HG02642 (cell line): ENCODE results near the gene SLC52A1.
A peak's percentile ranks its signal among the peaks of the same experiment; 100 is the strongest.
"Not testable (repeated sequence)": the region's sequence is repeated elsewhere in the genome, so short reads cannot be mapped to it uniquely, and the experiment has no call there.

Experiments
- ATAC-seq: cut with Tn5 transposase; IDR thresholded peaks from one replicate; pipeline ENCODE4 v1.9.1; 2021; ENCODE audit warnings: mild to moderate bottlenecking; ENCODE audit not compliant: unreplicated experiment, poor library complexity

SLC52A1 gene

DNA sequence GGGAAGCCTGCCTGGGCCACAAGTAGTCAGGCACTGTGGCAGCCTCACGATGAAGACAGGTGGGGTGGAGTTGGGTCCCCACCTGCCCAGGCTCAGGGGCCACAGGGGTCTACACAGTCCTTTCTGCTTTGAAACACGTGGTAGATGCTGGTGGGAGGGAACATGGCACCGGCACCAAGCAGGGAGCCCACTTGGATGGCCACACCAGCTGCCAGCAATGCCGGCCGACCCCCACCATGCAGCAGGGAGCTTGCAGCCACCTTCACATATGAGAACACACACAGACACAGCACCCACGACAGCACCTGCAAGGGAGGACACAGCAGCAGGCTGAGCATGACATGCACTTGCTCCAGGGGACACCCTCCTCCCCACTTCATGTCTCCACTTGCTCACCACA lies 2.4 kb downstream of the SLC52A1 start:
- no peak for ATAC-seq

DNA sequence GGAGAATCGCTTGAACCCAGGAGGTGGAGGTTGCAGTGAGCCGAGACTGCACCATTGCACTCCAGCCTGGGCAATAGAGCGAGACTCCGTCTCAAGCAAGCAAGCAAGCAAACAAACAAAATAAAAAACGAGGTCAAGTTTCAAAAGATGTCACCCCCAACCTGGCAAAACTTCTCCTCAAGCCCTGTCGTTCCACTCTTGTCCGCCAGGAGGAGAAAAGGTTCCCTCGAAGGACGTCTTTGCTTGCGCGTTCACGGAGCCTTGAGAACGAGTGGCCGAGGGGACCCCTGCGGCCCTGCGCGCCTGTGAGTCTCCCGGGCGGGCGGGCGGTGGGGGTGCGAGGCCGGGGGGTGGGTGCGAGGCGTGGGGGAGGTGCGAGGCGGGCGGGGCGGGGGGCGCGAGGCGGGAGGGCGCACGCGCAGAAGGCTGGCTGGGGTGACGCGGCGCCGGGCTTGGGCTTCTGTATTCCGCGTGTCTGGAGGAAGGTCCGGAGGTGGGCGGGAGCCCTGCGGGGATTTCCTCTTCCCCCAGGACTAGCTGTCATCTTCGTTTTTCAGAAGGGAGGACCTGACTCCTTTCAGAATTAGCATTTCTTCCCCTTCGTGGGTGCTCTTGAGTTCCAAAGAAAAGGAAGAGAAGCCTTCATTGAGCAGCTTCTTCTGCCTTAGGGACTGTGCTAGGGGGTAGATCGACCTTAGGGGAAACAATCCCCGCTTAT lies 3.7 kb downstream of the SLC52A1 start:
- ATAC-seq = peak; percentile 74

DNA sequence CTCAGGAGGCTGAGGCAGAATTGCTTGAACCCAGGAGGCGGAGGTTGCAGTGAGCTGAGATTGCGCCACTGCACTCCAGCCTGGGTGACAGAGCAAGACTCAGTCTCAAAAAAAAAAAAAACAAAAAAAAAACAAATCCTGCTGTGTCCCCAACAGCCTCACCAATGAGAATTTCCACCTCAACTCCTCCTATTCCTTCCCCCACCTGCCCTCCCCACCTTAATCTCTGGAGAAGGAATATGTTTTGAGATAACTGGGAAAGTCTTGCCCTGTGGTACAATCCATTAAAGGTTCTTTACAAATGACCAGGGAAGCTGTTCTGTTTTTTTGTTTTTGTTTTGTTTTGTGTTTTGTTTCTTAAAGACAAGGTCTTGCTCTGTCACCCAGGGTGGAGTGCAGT lies 5.1 kb downstream of the SLC52A1 start:
- ATAC-seq = not testable (repeated sequence)

DNA sequence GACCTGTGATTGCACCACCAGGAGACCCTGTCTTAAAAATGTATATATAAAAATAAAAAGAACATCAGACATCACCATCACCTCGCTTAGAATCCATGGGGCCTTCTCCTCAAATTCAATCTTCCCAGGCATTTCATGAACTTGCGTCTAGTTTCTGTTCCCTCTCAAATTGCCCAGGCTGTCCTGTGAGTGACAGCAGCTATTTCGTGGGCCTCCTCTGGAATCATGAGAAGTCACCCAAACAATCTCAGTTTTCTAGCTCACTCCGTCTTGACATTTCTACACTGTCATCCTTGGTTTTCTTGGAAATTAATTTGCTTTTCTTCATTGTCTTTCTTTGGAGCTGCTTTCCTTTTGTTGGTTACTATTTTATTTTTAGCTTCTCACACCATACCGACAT lies 7.3 kb downstream of the SLC52A1 start:
- no peak for ATAC-seq

DNA sequence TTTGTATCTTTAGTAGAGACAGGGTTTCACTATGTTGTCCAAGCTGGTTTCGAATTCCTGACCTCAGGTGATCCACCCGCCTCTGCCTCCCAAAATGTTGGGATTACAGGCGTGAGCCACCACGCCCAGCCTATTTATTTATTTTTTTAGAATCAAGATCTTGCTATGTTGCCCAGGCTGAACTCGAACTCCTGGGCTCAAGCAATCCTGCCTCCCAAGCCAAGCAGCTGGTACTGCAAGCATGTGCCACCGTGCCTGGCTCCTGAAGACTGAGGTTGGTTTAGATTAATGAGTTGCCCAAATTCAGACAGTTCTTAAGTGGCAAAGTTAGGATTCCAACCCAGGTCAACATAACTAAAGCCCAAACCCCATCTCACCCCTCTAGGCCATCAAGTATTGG lies 7.9 kb downstream of the SLC52A1 start:
- no peak for ATAC-seq

DNA sequence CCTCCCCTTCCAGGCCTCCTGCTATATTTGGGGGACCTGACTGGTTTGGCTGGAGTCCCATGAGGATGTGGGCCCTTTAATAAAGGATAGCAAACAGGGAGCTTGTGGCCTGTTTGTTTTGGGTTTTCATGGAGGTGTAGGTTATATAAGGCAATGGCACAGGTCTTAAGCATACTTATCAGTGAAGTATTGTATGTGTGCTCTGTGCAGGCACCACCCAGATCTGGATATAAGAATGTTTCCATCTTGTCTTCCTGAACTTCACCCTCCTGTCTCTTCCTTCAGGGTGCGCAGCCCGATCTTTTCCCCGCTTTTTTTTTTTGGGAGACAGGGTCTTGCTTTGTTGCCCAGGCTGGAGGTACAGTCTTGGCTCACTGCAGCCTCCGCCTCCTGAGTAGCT lies 10.6 kb downstream of the SLC52A1 start:
- no peak for ATAC-seq

DNA sequence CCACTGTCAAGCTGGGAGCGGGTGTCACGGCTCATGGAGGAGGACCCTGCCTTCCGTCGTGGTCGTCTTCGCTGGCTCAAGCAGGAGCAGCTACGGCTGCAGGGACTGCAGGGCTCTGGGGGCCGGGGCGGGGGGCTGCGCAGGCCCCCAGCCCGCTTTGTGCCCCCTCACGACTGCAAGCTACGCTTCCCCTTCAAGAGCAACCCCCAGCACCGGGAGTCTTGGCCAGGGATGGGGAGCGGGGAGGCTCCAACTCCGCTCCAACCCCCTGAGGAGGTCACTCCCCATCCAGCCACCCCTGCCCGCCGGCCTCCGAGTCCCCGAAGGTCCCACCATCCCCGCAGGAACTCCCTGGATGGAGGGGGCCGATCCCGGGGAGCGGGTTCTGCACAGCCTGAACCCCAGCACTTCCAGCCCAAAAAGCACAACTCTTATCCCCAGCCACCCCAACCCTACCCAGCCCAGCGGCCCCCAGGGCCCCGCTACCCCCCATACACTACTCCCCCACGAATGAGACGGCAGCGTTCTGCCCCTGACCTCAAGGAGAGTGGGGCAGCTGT lies 11.6 kb downstream of the SLC52A1 start:
- no peak for ATAC-seq

DNA sequence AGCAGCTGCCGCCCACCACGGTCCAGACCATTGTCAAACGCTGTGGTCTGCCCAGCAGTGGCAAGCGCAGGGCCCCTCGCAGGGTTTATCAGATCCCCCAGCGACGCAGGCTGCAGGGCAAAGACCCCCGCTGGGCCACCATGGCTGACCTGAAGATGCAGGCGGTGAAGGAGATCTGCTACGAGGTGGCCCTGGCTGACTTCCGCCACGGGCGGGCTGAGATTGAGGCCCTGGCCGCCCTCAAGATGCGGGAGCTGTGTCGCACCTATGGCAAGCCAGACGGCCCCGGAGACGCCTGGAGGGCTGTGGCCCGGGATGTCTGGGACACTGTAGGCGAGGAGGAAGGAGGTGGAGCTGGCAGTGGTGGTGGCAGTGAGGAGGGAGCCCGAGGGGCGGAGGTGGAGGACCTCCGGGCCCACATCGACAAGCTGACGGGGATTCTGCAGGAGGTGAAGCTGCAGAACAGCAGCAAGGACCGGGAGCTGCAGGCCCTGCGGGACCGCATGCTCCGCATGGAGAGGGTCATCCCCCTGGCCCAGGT lies 13.0 kb downstream of the SLC52A1 start:
- ATAC-seq = no peak

DNA sequence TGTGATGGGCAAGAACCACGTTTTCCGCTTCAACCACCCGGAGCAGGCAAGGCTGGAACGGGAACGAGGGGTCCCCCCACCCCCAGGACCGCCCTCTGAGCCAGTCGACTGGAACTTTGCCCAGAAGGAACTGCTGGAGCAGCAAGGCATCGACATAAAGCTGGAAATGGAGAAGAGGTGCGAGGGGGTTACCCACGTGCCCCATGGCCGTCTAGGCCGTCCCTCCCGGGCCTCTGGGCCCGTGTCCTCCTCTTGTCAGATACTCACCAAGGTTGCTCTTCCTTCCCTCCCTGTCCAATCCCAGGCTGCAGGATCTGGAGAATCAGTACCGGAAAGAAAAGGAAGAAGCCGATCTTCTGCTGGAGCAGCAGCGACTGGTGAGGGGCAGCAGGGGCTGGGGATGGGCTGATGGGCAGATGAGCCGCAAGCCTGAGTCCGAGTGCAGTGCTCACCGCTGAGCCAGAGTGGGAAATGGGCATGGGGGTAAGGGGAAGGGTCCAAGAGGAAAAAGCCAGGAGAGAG lies 14.7 kb downstream of the SLC52A1 start:
- no peak for ATAC-seq

DNA sequence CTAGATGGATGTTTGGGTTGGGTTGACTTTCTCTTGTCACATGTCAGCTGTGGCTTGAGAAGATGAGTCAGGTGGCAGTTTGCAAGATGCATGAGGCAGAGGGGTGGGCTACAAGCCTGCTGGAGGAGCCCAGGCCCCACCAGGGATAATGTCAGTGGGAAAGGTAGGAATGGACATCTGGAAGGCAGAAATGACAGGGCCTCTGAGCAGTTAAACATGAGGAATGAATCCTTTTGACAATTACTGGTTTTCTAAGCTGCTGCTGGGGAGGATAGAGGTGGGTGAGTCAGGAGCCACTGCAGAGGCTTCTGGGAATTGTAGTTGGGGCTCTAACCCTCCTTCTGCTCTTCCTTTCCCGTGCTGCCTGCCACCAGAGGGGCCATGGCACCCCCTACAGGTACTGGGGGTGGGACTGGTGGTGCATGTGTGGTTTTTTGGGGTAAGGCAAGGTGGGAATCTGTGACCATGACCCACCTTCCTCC lies 15.7 kb downstream of the SLC52A1 start:
- no peak for ATAC-seq

DNA sequence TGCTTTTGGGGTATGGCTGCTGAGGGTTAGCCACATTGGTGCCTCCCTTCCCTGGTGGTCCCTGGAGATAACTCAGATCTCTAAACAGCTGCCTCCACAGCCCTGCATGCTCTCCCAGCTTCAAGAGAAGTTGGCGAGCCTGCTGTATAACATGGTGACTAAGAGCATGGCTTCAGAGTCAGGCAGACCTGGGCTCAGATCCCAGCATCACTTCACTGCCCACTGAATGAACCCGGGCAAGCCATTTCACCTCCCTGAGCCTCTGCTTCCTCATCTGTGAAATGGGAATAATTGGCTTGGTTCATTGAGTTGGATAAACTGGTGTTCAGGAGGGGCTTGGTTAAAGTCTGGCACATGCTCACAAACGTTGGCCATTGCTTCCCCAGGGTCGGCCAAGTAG lies 20.9 kb downstream of the SLC52A1 start:
- no peak for ATAC-seq

DNA sequence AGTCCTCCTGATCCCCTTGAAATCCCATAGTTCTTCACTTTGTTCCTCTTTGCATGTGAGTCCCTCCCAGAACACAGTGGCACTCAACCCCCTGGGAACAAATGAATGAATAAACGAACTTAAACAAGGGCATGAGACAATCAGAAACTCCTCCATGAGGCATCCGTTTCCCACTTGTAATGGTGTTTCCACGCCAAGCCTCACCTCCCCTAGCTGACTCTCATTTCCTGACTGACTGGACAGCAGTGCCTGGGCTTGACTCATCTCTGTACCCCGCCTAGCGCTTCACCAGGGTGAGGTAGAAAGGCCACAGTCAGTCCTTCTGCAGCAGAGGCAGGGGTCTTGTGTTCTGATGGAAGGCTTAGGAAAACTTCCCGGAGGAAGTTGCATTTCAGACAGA lies 23.3 kb downstream of the SLC52A1 start:
- no peak for ATAC-seq

DNA sequence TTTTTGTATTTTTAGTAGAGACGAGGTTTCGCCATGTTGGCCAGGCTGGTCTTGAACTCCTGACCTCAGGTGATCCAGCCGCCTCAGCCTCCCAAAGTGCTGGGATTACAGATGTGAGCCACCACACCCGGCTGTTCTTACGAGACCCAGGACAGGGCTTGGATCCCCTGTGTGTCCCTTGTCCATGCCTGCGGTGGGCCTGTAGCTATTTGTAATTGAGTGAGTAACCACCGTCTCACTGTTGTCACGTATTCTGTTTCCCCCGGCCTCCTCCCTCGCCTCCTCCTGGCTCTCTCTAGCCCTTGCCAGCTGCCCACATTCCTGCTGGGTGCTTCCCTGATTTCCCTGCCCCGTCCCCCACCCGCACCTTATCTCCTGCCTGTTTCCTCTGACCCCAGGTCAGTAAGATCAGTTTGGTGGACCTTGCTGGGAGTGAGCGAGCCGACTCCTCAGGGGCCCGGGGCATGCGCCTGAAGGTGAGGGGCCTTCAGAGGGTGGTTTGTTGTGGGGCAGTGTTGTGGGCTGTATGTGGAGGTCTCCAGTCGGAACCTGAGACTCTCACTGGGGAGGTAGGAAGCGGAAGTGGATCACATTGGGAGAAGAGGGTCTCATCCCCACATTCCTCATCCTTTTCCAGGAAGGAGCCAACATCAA lies 31.9 kb downstream of the SLC52A1 start:
- ATAC-seq = no peak

DNA sequence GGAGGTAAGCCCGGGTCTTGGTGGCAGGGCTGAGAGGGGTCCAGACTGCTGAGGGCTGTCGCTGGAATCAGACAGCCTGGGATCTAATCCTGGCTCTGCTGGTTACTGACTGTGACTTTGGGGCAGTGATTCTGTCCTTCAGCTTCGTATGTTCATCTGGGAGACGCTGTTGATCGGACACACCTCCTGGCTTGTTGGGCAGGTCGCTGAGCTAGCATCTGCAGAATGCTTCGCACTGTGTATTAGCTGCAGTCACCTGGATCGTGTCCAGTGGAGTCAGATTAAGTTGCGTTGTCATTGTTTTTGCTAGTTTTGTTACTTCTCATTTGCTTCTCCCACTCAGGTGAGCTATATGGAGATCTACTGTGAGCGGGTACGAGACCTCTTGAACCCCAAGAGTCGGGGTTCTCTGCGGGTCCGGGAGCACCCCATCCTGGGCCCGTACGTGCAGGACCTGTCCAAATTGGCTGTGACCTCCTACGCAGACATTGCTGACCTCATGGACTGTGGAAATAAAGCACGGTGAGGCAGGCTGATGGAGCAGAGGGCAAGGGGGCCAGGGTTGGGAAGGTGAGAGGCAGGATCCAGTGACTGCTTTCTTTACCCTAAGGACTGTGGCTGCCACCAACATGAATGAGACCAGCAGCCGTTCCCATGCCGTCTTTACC lies 33.0 kb downstream of the SLC52A1 start:
- ATAC-seq = no peak

DNA sequence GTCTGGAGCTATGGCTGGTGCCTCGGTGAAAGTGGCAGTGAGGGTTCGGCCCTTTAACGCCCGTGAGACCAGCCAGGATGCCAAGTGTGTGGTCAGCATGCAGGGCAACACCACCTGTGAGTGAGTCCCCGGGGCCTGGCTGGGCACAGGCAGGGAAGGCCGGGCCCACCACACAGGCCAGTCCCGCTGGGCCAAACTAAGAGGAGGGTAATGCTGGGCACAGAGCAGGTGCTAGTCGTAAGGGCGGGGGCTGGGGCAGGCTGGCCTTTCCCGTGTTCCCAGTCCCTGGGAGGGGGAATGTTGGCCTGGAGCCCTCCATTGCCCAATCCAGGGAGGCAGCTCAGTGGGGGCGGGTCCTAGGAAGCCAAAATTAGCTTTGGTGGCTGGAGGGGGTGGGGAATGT lies 35.0 kb downstream of the SLC52A1 start:
- no peak for ATAC-seq

DNA sequence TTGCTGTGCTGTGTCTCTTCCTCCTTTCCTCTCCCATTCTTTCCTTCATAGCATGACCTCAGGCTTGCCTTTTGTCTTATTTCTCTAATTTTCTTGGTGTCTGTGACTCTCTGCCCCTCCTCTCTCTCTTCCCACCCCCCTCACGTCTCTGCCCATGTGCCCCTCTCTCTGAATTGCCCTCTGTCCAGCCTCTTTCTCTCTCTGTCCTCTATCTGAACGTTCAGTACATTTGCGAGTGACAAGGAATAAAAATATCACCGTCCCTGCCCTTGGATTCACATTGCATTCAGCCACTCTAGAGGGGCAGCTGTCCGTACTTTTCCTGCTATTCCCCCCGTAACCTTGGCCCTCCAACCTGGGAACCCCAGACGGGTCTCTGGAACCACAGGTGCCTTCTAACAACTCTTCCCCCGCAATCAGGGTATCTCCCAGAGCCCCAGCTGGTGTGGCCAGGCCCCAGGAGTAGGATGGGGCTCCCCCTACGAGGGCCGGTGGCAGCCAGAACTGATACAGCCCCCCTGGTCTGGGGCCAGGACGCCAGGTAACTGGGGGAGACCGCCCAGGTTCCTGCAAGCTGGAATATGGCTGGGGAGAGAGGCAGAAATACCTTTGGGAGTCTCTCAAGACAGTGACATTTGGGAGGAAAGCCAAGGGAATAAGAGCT lies 35.7 kb downstream of the SLC52A1 start:
- no peak for ATAC-seq

DNA sequence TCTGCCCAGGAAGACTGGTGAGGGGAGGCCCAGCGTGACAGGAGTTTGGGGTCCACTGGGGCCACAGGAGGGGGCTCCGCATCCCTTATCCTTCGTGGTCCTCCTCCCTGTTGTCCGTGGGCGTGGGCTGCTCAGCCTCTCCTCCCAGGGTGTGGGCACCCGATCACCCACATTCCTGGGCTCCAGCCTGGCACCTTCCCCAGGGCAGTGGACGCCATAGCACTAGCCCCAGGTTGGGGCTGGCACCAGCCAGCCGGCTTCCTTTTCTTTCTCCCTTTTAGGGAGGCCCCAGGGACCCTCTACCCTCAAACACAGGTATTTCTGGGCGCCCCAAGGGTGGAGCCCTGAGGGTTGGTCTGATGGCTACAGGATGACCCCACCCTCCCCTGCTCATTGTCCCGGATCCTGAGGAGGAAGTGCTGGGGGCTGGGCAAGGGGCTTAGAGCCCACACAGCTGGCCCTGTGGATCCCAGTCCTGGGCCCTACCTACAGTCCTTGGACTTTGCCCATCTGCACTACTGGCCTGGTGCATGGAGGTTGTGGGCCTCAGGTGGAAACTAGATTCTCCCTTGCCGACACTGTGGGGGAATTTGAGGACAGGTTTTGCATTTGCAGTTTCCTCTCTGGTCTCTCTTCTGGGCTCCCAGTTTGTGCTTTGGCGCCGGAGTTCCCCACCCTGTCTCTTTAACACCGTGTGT lies 36.3 kb downstream of the SLC52A1 start:
- ATAC-seq = no peak

DNA sequence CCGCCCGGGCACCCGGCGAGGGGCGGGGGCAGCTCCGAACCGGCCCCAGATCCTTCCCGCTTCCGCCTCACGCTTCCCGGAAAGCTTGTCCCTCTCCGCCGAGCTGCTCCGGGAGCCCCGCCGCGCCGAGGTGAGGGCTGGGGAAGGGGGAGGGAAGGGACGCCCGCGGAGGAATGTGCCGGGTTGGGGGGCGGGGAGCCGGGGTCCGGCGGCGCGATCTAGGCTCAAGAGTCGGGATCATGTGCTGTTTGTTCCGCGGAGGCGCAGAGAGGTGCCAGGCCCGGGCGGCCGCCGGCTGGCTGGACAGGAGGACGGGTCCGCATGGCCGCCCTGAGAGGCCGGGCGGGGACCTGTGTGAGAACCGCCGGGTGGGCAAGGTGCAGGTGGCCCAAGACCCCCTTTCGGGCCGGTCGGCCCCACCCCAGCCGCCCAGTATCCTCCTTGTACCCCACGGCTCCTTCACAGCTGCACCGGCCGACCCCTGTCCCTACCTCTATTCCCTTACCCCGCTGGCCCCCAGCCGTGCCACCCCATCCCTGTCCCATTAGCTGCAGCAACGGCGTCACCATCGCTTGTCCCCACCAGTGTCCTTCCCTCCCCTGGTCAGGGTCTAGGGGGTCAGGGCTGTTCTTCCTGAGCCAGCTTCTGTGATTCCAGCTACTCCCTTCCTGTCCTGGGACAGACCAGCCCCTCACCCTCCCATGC lies 37.0 kb downstream of the SLC52A1 start:
- ATAC-seq = peak; percentile 14
